Ishikawa (cell line): Measurements from ENCODE around the gene PTDSS2.
A peak's percentile ranks its signal among the peaks of the same experiment; 100 is the strongest.

Experiments used
- CEBPB ChIP-seq: IDR thresholded peaks from 2 replicates; pipeline ENCODE4 v1.6.1; 2012
- EGR1 ChIP-seq: IDR thresholded peaks from 2 replicates; pipeline ENCODE4 v1.6.1; 2012
- EP300 ChIP-seq: IDR thresholded peaks from 2 replicates; pipeline ENCODE4 v1.6.1; 2012; ENCODE audit warnings: borderline replicate concordance
- NFIC ChIP-seq: IDR thresholded peaks from 2 replicates; pipeline ENCODE4 v1.6.1; 2012
- RAD21 ChIP-seq: IDR thresholded peaks from 2 replicates; pipeline ENCODE4 v1.6.1; 2012; ENCODE audit warnings: low read depth
- REST ChIP-seq: IDR thresholded peaks from 2 replicates; pipeline ENCODE4 v1.6.1; 2012; ENCODE audit warnings: low read depth, mild to moderate bottlenecking
- TAF1 ChIP-seq: IDR thresholded peaks from 2 replicates; pipeline ENCODE4 v1.6.1; 2012; ENCODE audit warnings: low read depth, mild to moderate bottlenecking
- TEAD4 ChIP-seq: IDR thresholded peaks from 2 replicates; pipeline ENCODE4 v1.6.1; 2012
- ZBTB7A ChIP-seq: IDR thresholded peaks from 2 replicates; pipeline ENCODE4 v1.6.1; 2012; ENCODE audit warnings: low read depth

DNA sequence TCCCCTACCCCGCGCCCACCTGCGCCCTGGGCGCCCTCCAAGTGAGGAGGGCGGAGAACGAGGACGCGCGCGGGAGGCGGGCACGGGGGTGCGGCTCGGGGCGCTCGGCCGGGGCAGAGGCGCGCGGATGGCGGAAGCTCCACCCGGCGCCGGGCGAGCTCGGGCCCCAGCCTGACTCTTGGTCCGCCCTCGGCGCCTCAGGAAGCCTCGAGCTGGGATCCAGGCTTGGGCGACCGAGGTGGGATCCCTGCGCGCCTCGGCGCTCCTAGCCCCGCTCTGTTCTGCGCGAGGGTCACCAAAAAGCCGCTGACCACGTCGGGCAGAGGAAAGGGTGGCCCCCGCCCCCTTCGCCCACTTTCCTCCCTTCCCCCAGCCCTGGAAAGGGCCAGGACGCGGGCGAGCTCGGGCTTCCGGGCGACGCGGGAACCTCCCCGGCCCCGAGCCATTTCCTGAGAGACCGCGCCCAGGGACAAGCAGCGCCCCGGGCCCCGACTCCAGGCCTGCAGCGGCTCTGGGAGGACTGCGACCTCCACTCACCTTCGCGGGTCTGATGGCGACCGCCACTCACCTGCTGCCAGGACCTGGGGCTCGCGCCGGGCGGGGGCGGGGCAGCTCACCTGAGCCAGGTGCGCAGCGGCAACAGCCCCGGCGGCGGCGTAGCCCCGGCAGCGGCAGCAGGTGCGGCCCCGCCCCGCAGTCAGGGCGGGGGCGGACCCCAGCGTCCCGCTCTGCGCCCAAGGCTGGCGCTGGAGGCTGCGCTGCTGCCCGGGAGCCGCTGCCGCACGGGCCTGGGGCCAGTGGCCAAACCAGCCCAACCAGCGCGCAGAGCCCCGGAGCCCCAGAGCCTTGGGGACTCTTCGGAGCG lies 33.1 kb upstream of the PTDSS2 start:
- TF ChIP-seq EP300: 0 out of 2 replicates have a peak, but pooled peaks have one; percentile 26
- no peak for TF ChIP-seq RAD21
- no peak for TF ChIP-seq CEBPB
- peak; percentile 47; the same call in 1 of the 2 replicates for TF ChIP-seq ZBTB7A
- peak; percentile 6; the same call in 1 of the 2 replicates for TF ChIP-seq NFIC
- TF ChIP-seq REST: no peak
- TF ChIP-seq TEAD4: no peak
- TF ChIP-seq EGR1: peak; percentile 36; the same call in 1 of the 2 replicates
- peak; percentile 62; the same call in 1 of the 2 replicates for TF ChIP-seq TAF1
